K562 (cell line): Measurements from ENCODE around the gene TRIM32. TPM values are rescaled to one million over a fixed set of nuclear protein-coding genes. Genes with fewer than 3 reads are reported as not detected.

ENCODE experiments used
- ADNP ChIP-seq: fragments of 200-800 bp; sonication (Bioruptor generic); IDR thresholded peaks from 2 replicates; pipeline ENCODE4 v1.6.1; 2016; ENCODE audit warnings: missing genetic modification characterization, missing compliant biosample characterization
- BHLHE40 ChIP-seq: IDR thresholded peaks from 2 replicates; pipeline ENCODE4 v1.6.1; 2011; ENCODE audit warnings: low read length, improper control_type of control experiment
- BMI1 ChIP-seq: fragments of 150-350 bp; IDR thresholded peaks from 2 replicates; pipeline ENCODE4 v1.6.1; 2014; ENCODE audit warnings: low read length
- CBFB ChIP-seq: sonication (generic); formaldehyde crosslinking; IDR thresholded peaks from 2 replicates; pipeline ENCODE4 v1.4.0; 2020; ENCODE audit warnings: mild to moderate bottlenecking, missing genetic modification reagents
- DEAF1 ChIP-seq: fragments of 450-650 bp; formaldehyde crosslinking; IDR thresholded peaks from 2 replicates; pipeline ENCODE4 v1.4.0; 2020; ENCODE audit warnings: mild to moderate bottlenecking, moderate library complexity
- IFI16 ChIP-seq: fragments of 250-450 bp; sonication (Bioruptor Pico); IDR thresholded peaks from 2 replicates; pipeline ENCODE4 v2.1.2; 2022; ENCODE audit warnings: mild to moderate bottlenecking, inconsistent platforms
- KHSRP ChIP-seq: fragments of 450-650 bp; IDR thresholded peaks from 2 replicates; pipeline ENCODE4 v1.6.1; 2017
- PCBP1 ChIP-seq: fragments of 200-400 bp; formaldehyde crosslinking; IDR thresholded peaks from 2 replicates; pipeline ENCODE4 v1.6.1; 2018; ENCODE audit warnings: mild to moderate bottlenecking, low read depth, low read length; ENCODE audit not compliant: poor library complexity, severe bottlenecking
- RAD21 ChIP-seq, 2 experiments: fragments of 250-450 bp in 1 of 2; fragments of 450-650 bp in 1 of 2; sonication (Bioruptor Pico) in 1 of 2; formaldehyde crosslinking in 1 of 2; IDR thresholded peaks in 1 of 2; conservative IDR thresholded peaks in 1 of 2; 2 replicates each; pipeline versions ENCODE4 v1.4.0 to v1.8.0; 2020 to 2022; ENCODE audit warnings: mild to moderate bottlenecking in 2 of 2, moderate library complexity in 1 of 2
- RBM22 ChIP-seq: fragments of 200-400 bp; formaldehyde crosslinking; IDR thresholded peaks from 2 replicates; pipeline ENCODE4 v1.6.1; 2018; ENCODE audit warnings: low read length, low read depth; ENCODE audit not compliant: poor library complexity, severe bottlenecking
- SAP30 ChIP-seq: fragments of 200-600 bp; sonication (generic); IDR thresholded peaks from 2 replicates; pipeline ENCODE4 v1.6.1; 2012; ENCODE audit warnings: borderline replicate concordance, low read depth, mild to moderate bottlenecking, moderate library complexity, low read length, control low read depth, inconsistent platforms; ENCODE audit not compliant: insufficient read depth, poor library complexity, severe bottlenecking
- SNRNP70 ChIP-seq: fragments of 200-400 bp; formaldehyde crosslinking; optimal IDR thresholded peaks from 2 replicates; pipeline ENCODE3; 2017; ENCODE audit warnings: low read depth, low read length
- SPI1 ChIP-seq: IDR thresholded peaks from 2 replicates; pipeline ENCODE4 v1.6.1; 2011; ENCODE audit warnings: low read depth, low read length, control low read depth, borderline replicate concordance
- STAG1 ChIP-seq: sonication (generic); formaldehyde crosslinking; IDR thresholded peaks from 2 replicates; pipeline ENCODE4 v1.5.0; 2020; ENCODE audit warnings: missing genetic modification reagents, borderline replicate concordance
- TAF15 ChIP-seq: fragments of 200-400 bp; formaldehyde crosslinking; IDR thresholded peaks from 2 replicates; pipeline ENCODE4 v1.6.1; 2017; ENCODE audit warnings: mild to moderate bottlenecking, low read depth, low read length, moderate library complexity
- TEAD4 ChIP-seq, 2 experiments: sonication (generic) in 1 of 2; formaldehyde crosslinking in 1 of 2; IDR thresholded peaks; 2 replicates each; pipeline versions ENCODE4 v1.6.1 to v1.8.0; 2012 to 2022; ENCODE audit warnings: borderline replicate concordance in 1 of 2, inconsistent platforms in 1 of 2, low read length in 1 of 2, mild to moderate bottlenecking in 1 of 2, missing genetic modification reagents in 1 of 2
- ZBTB17 ChIP-seq: fragments of 450-650 bp; formaldehyde crosslinking; IDR thresholded peaks from 2 replicates; pipeline ENCODE4 v1.4.0; 2020; ENCODE audit warnings: mild to moderate bottlenecking
- ZKSCAN8 ChIP-seq: fragments of 200-800 bp; sonication (Bioruptor generic); IDR thresholded peaks from 2 replicates; pipeline ENCODE4 v1.6.1; 2016; ENCODE audit warnings: missing genetic modification characterization, missing compliant biosample characterization
- ZNF277 ChIP-seq: fragments of 250-450 bp; sonication (Bioruptor Pico); IDR thresholded peaks from 2 replicates; pipeline ENCODE4 v1.8.0; 2022; ENCODE audit warnings: inconsistent platforms, mild to moderate bottlenecking, moderate library complexity, borderline replicate concordance
- ZNF316 ChIP-seq: fragments of 450-650 bp; IDR thresholded peaks from 2 replicates; pipeline ENCODE4 v1.6.1; 2016
- ZNF512 ChIP-seq: IDR thresholded peaks from 2 replicates; pipeline ENCODE4 v1.6.1; 2016; ENCODE audit warnings: missing genetic modification characterization, missing compliant biosample characterization
- polyA plus RNA-seq, 8 experiments: library from polyadenylated mRNA; depleted of rRNA in 4 of 8; stranded (reverse) in 5 of 8; unstranded in 3 of 8; fragments of >200 nt; fragmentation: Nextera tagmentation in 2 of 8; fragmentation: Illumina TruSeq in 1 of 8; extraction: Ambion mirVana in 2 of 8; extraction: Trizol in 1 of 8; gene quantifications; 2 replicates each; pipeline versions ENCODE4 v1.2.1 to v1.2.3, GENCODE V29; 2011 to 2014; ENCODE audit warnings: inconsistent platforms in 1 of 8, missing spikeins in 1 of 8
- total RNA-seq, 7 experiments: library from RNA; depleted of rRNA in 6 of 7; stranded (reverse); fragments of >200 nt in 6 of 7; fragmentation: Illumina TruSeq in 2 of 7; extraction: Trizol in 2 of 7; gene quantifications; 2 replicates each; pipeline versions ENCODE4 v1.2.1 to v1.2.3, GENCODE V29; 2011 to 2021; ENCODE audit warnings: low replicate concordance in 1 of 7

TRIM32 gene
- total and polyA plus RNA-seq, 9 of the 15 experiments (the other 6 are each of a cell fraction or from before 2014, with no cell fraction given): 3.5 to 9.4 (median 5.9) TPM

GRCh38 chr9:116661037-116661954 lies 25.8 kb upstream of the TRIM32 start (continued):
- no peak for TF ChIP-seq ZNF512 (tag)
- TF ChIP-seq ZNF277 (CRISPR knock-in tag): no peak
- no peak for TF ChIP-seq IFI16 (CRISPR knock-in tag)
- no peak for TF ChIP-seq ZKSCAN8 (CRISPR knock-in tag)
- no peak for TF ChIP-seq KHSRP
- TF ChIP-seq ZNF316: no peak
- no peak for TF ChIP-seq SPI1
- no peak for TF ChIP-seq ZBTB17
- no peak for TF ChIP-seq SNRNP70
- no peak for TF ChIP-seq TAF15
- TF ChIP-seq DEAF1 (CRISPR knock-in tag): peak; percentile 72
- TF ChIP-seq RAD21 (CRISPR knock-in tag; conservative IDR thresholded peaks at IDR 0.05 in 1 of 2, IDR thresholded peaks at IDR 0.05 in 1 of 2): peak; percentile 79 to 80
- TF ChIP-seq RBM22: no peak
- no peak for TF ChIP-seq PCBP1
- TF ChIP-seq TEAD4 (IDR thresholded peaks at IDR 0.05; ENCODE audit: low read length): no peak
- no peak for TF ChIP-seq TEAD4 (CRISPR knock-in tag; IDR thresholded peaks at IDR 0.05; ENCODE audit: borderline replicate concordance)
- TF ChIP-seq STAG1 (CRISPR knock-in tag): peak; percentile 86; the same call in 1 of the 2 replicates
- TF ChIP-seq BMI1: no peak
- TF ChIP-seq BHLHE40: no peak
- no peak for TF ChIP-seq CBFB
- no peak for TF ChIP-seq ADNP (tag)
- TF ChIP-seq SAP30: no peak
